PC-3 (cell line): ENCODE results near the gene B4GALNT4. TPM values are rescaled to one million over a fixed set of nuclear protein-coding genes. Genes with fewer than 3 reads are reported as not detected.

Source experiments
- ATAC-seq: fragments of 200-7000 bp; cut with Tn5 transposase; 2 replicates; pipeline ENCODE4 v1.9.1; 2020; ENCODE audit warnings: mild to moderate bottlenecking, moderate library complexity
- BruUV-seq: library from RNA; stranded (reverse); fragments of 400-500 nt; replicated peaks from 2 replicates; lab custom pipeline; 2021; lab: Mats Ljungman, UMichigan
- CTCF ChIA-PET: fragments of 300-600 bp; sonication (Branson Sonifier 250); formaldehyde crosslinking; loops from one replicate; lab custom pipeline; 2022; ENCODE audit warnings: antibody characterized with exemption; lab: Charles Lee
- POLR2A ChIA-PET: fragments of 300-600 bp; sonication (Branson Sonifier 250); formaldehyde crosslinking; loops from one replicate; lab custom pipeline; 2022; ENCODE audit warnings: antibody characterized with exemption; ENCODE audit not compliant: unreplicated experiment; lab: Charles Lee
- DNase-seq: peaks from one replicate; pipeline ENCODE4 v3.0.0-alpha.2; 2015
- H2AFZ ChIP-seq: fragments of 300-600 bp; sonication (generic); 2 replicates; pipeline ENCODE4 v1.6.0; 2016; ENCODE audit warnings: antibody characterized with exemption, low read length
- H3F3A ChIP-seq: fragments of 300-600 bp; sonication (generic); one replicate; pipeline ENCODE4 v1.6.0; 2017; ENCODE audit warnings: antibody characterized with exemption, low read length, control low read depth, mild to moderate bottlenecking; ENCODE audit not compliant: unreplicated experiment
- H3K27ac ChIP-seq: fragments of 300-600 bp; sonication (generic); 2 replicates; pipeline ENCODE4 v1.5.1; 2016; ENCODE audit warnings: mild to moderate bottlenecking, low read length
- H3K27me3 ChIP-seq: fragments of 300-600 bp; sonication (generic); 2 replicates; pipeline ENCODE4 v1.6.1; 2016; ENCODE audit warnings: low read length, mixed read lengths
- H3K36me3 ChIP-seq: fragments of 300-600 bp; sonication (generic); 2 replicates; pipeline ENCODE4 v1.6.1; 2016; ENCODE audit warnings: low read depth, mixed run types, low read length, mixed read lengths
- H3K4me1 ChIP-seq: fragments of 300-600 bp; sonication (generic); 2 replicates; pipeline ENCODE4 v1.5.1; 2016; ENCODE audit warnings: low read length; ENCODE audit not compliant: insufficient read depth
- H3K4me2 ChIP-seq: fragments of 300-600 bp; sonication (generic); 2 replicates; pipeline ENCODE4 v1.6.0; 2016; ENCODE audit warnings: low read length
- H3K4me3 ChIP-seq: fragments of 300-600 bp; sonication (generic); 2 replicates; pipeline ENCODE4 v1.5.1; 2016; ENCODE audit warnings: mild to moderate bottlenecking, low read length, mixed read lengths
- H3K79me2 ChIP-seq: fragments of 300-600 bp; sonication (generic); 2 replicates; pipeline ENCODE4 v1.6.1; 2017; ENCODE audit warnings: low read length, mixed read lengths
- H3K9ac ChIP-seq: fragments of 300-600 bp; sonication (generic); 2 replicates; pipeline ENCODE4 v1.6.0; 2016; ENCODE audit warnings: mild to moderate bottlenecking, low read length
- H3K9me2 ChIP-seq: fragments of 300-600 bp; sonication (generic); replicated peaks from 2 replicates; pipeline ENCODE4 v1.6.1; 2016; ENCODE audit warnings: mixed run types, low read length, mixed read lengths
- H3K9me3 ChIP-seq: fragments of 300-600 bp; sonication (generic); 2 replicates; pipeline ENCODE4 v1.6.1; 2016; ENCODE audit warnings: low read length, mixed read lengths
- H4K20me1 ChIP-seq: fragments of 300-600 bp; sonication (generic); 2 replicates; pipeline ENCODE4 v1.6.1; 2016; ENCODE audit warnings: low read length, mixed read lengths
- EZH2 ChIP-seq: fragments of 300-600 bp; sonication (generic); IDR thresholded peaks from one replicate; pipeline ENCODE4 v1.6.1; 2017; ENCODE audit warnings: antibody characterized with exemption, mild to moderate bottlenecking, low read length; ENCODE audit not compliant: unreplicated experiment
- EZH2phosphoT487 ChIP-seq: fragments of 300-600 bp; sonication (generic); IDR thresholded peaks from 2 replicates; pipeline ENCODE4 v1.6.1; 2018; ENCODE audit warnings: mild to moderate bottlenecking, antibody characterized with exemption, low read length, borderline replicate concordance
- intact Hi-C: fragments of 100-400 bp; cut with micrococcal nuclease; formaldehyde crosslinking; loops from 2 replicates; pipeline ENCODE4 v1.9.0; 2023
- total RNA-seq: library from RNA; depleted of rRNA; stranded (reverse); fragments of >200 nt; gene quantifications from 2 replicates; pipeline ENCODE4 v1.2.3, GENCODE V29; 2014
- TF ChIP-seq, protein P1 (sequence below): fragments of 300-600 bp; sonication (generic); conservative IDR thresholded peaks from 2 replicates; pipeline ENCODE4 v1.5.1; 2017; ENCODE audit warnings: antibody characterized with exemption, low read depth, mild to moderate bottlenecking, low read length

The B4GALNT4 gene
- total RNA-seq, 1 experiment from 2014 or later: 52.9 TPM

DNA sequence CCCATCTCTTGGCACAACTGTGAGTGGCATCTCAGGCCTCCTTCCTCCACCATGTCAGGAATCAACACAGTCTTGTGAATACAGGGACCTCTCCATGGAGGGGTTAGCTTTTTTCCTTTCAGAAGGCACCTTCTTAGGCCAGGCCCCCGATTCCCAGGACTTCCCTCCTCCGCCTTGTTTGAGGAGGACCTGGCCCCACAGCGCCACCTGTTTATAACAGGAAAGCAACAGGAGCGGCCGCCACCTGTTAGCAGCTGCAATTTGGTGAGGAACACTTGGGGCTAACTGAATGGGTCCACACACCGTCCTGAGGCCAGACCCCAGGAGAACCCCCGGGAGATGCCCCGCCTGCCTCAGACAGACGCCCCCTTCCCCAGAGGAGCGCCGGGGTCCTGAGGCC is 20.9 kb downstream of the B4GALNT4 start:
- TF ChIP-seq EZH2 (no peak), EZH2phosphoT487 (no peak)
- TF ChIP-seq, protein P1, sequence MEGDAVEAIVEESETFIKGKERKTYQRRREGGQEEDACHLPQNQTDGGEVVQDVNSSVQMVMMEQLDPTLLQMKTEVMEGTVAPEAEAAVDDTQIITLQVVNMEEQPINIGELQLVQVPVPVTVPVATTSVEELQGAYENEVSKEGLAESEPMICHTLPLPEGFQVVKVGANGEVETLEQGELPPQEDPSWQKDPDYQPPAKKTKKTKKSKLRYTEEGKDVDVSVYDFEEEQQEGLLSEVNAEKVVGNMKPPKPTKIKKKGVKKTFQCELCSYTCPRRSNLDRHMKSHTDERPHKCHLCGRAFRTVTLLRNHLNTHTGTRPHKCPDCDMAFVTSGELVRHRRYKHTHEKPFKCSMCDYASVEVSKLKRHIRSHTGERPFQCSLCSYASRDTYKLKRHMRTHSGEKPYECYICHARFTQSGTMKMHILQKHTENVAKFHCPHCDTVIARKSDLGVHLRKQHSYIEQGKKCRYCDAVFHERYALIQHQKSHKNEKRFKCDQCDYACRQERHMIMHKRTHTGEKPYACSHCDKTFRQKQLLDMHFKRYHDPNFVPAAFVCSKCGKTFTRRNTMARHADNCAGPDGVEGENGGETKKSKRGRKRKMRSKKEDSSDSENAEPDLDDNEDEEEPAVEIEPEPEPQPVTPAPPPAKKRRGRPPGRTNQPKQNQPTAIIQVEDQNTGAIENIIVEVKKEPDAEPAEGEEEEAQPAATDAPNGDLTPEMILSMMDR: peak; percentile 47
- intact Hi-C loops: loop anchor here (10.0 kb wide), 1 partner anchor 55 kb away; the partner anchor contains the start of gene ANO9
- Histone ChIP-seq H3K79me2 (peaks cover 17% of the 10 kb centered on the region), H3K9me2 (no peaks in the 10 kb centered on the region), H3K4me2 (no peak overlapping the region), H3K9me3 (no peaks in the 10 kb centered on the region), H3K9ac (no peak overlapping the region), H3K4me3 (no peak overlapping the region), H3K4me1 (peaks cover 12% of the 10 kb centered on the region), H4K20me1 (0 out of 2 replicates have a peak, but pooled peaks cover under 1% of the 10 kb centered on the region), H3F3A (no peaks in the 10 kb centered on the region), H3K36me3 (no peaks in the 10 kb centered on the region), H3K27me3 (no peaks in the 10 kb centered on the region), H2AFZ (no peak overlapping the region), H3K27ac (no peak overlapping the region)
- DNase-seq (peak; percentile 23), ATAC-seq (no peak)
- CTCF ChIA-PET: no interaction called here
- POLR2A ChIA-PET: no interaction called here
- no TSS peak for BruUV-seq

DNA sequence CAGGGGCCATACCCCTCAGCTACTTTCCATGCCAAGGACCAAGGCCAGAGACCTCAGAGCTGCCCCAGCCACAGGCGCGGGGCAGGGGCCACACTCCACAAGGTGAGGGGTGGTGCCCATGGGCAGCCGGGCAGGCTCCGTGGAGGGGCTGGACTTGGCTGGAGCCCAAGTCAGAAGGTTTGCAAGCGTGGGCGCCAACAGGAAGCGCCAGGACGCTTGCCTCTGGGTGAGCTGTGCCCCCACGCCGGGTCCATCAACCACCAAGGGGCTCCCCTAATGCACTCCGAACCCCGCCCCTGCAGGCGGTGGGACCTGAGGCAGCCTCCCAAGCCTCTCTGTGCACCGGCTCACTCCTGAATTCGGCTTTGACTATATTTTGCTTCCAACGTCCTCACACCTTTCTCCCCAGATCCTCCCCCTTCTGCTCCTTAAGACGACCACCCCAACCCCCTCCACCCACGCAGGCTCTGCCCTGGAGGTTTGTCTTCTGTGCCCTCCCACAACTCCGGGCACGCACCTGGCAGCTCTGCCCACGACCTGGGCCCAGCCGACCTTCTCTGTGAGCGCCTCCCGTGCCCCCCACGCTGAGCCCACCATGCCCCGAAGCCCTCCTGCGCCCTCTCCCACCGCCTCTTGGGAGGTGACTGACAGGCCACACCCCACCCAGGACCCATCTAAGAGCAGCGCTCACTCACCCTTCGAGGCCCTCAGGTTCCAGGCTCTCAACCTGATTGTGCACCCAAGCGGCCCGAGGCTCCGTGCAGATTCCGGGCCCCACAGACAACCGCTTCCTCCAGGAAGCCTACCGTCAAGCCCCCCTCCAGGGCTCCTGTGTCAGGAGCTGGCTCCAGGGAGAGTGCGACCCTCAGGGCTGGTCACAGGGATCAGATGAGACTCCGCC is 22.1 kb downstream of the B4GALNT4 start:
- Histone ChIP-seq H2AFZ (no peak overlapping the region), H3K4me1 (peaks cover 19% of the 10 kb centered on the region), H3K9me3 (no peaks in the 10 kb centered on the region), H3K4me2 (no peak overlapping the region), H3F3A (no peaks in the 10 kb centered on the region), H3K9me2 (no peaks in the 10 kb centered on the region), H3K9ac (no peak overlapping the region), H3K36me3 (0 out of 2 replicates have a peak, but pooled peaks cover 1% of the 10 kb centered on the region), H3K79me2 (peaks cover 29% of the 10 kb centered on the region), H3K27me3 (no peaks in the 10 kb centered on the region), H3K27ac (no peak overlapping the region), H4K20me1 (peaks cover 12% of the 10 kb centered on the region; the same call in 1 of the 2 replicates), H3K4me3 (no peak overlapping the region)
- CTCF ChIA-PET: no interaction called here
- TF ChIP-seq EZH2 (no peak), EZH2phosphoT487 (no peak)
- TF ChIP-seq, protein P1: no peak
- intact Hi-C loops: loop anchor here (10.0 kb wide), 1 partner anchor 53 kb away; the partner anchor contains the start of gene ANO9
- ATAC-seq (no peak), DNase-seq (no peak)
- POLR2A ChIA-PET: no interaction called here
- BruUV-seq: no TSS peak
